ENCODE results near the gene ANKRD13A.
"Not testable (repeated sequence)": the region's sequence is repeated elsewhere in the genome, so short reads cannot be mapped to it uniquely, and the experiment has no call there.

The ANKRD13A gene

DNA sequence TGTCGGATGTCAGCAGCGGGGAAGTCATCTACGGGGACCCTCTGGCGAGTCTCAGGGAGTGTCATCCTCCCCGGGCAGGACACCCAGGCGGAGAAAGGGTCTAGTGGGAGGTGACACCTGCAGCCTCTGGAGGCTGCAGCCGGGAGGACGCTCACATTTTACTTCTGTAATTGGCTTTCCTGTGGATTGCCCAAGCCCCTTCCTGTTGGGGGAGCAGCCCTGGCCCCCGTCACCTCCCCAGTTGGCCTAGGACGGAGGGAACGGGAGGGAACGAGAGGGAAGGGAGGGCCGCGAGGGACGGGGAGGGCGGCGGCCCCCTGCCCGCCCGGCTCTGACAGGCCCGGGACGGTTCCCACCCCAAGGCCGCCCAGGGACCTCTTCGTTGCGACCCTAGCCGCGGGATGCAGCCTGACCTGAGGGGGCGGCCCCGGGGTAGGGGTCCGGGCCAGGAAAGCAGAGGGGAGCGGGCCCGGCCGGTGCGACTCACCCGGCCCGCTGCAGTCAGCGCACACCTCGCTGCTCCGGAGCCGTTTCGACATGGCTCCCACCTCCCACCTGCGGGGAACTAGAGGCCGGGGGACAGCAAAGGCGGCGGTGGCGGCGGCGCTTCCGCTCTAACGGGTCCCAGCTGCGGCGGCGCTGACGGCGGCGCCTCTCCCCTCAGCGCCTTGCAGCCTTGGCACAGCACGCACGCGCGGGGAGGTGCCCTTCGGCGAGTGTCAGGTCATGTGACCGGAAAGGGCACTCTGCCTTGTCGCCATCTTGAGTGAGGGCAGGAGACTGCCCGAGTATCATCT lies 3.3 kb upstream of the ANKRD13A start, which contains the start of gene GIT2:
GIT2 (minus strand) TSS at position 683 of the 797 bp plus-strand sequence; CDS start at position 539, 144 bp downstream.
- peak; percentile 89 for ATAC-seq

DNA sequence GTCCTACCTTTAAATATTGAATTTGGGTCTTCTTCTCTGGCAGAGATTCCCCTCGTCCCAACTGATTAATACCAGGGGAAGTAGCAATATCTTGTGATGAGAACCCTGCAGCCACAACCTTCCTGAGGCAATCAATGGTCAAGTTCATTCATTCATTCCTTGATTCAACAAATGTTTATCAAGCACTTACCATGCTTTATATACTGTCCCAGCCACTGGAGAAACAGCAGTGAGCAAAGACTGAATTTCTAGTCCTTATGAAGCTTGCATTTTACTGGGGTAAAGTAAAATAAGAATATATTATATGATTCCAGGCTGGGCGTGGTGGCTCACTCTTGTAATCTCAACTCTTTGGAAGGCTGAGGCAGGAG lies 2.8 kb upstream of the ANKRD13A start:
- ATAC-seq (no peak), DNase-seq (ENCODE audit: low spot score in 2 of 2) (no peak)
- Mint-ChIP-seq H3K4me1 (peaks cover 49% of the 10 kb centered on the region), H3K4me3 (peak overlapping the region; percentile 90), H3K9me3 (no peaks in the 10 kb centered on the region), H3K36me3 (peaks cover 4% of the 10 kb centered on the region), H3K27ac (peak overlapping the region; percentile 92)

More for the DNA sequence above, 3.3 kb upstream of the ANKRD13A start, which contains the start of gene GIT2:
- peaks cover 47% of the 10 kb centered on the region for H3K4me1 Mint-ChIP-seq
- peak within 1 kb of the TSS; percentile 96 for H3K4me3 Mint-ChIP-seq
- peak within 1 kb of the TSS; percentile 92 for H3K27ac Mint-ChIP-seq
- no peaks in the 10 kb centered on the region for H3K9me3 Mint-ChIP-seq
- peaks cover 10% of the 10 kb centered on the region for H3K36me3 Mint-ChIP-seq
- DNase-seq (ENCODE audit: low spot score in 2 of 2), result peak; percentile 84 to 95

DNA sequence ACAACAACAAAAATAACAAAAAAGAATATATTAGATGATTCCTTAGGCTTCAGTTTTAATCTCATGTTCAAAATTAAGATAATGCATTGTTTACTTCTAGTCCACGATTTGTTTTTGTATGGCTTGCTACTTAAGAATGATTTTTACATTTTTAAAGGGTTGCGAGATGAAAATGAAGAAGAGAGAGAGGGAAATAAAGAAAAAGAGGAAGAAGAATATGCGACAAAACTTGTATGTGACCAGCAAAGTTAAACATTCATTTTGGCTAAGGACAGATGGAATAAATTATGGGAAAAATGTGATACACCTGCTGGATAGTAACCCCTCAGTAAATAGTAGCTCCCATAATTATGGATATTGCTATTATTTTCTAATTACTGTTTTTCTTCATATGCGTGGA lies 1.8 kb upstream of the ANKRD13A start:
- Mint-ChIP-seq H3K9me3 (no peaks in the 10 kb centered on the region), H3K4me1 (peaks cover 47% of the 10 kb centered on the region), H3K27ac (peak overlapping the region; percentile 3), H3K4me3 (peak overlapping the region; percentile 96), H3K36me3 (peaks cover 6% of the 10 kb centered on the region)
- no peak for DNase-seq (ENCODE audit: low spot score in 2 of 2)
- ATAC-seq, result no peak

DNA sequence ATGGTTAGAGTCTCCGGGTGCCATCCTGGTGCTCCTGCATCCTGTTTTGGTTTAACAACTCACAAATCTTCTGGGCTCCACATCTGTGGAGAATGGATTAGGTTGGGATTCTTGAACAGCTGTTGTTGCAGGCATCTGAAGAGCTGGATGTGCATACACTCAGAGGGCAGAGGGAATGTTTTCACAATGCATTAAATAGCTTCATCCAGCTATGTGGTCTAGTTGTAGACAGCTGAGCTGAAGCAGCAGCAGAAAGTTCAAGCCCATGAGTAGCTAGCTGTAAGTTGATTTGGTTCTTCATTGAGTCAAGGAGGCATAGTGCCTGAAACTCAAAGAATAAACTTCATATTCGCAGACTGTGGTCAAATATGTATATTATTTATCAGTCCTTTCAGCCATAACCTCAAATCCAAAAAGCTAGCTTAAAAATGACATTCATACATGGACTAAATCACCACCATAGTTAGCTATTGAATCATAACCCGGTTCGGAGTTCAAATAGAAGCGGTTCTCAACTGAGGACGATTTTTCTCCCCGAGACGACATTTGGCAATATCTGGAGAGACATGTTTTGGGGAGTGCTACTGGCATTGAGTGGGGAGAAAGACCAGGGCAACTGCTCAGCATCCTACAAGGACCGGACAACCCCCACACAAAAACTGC lies 858 bp upstream of the ANKRD13A start:
- Mint-ChIP-seq H3K4me1 (peaks cover 52% of the 10 kb centered on the region), H3K27ac (peak overlapping the region; percentile 99), H3K4me3 (peak overlapping the region; percentile 96), H3K36me3 (peaks cover 12% of the 10 kb centered on the region), H3K9me3 (no peaks in the 10 kb centered on the region)
- no peak for DNase-seq (ENCODE audit: low spot score in 2 of 2)
- ATAC-seq, result no peak

DNA sequence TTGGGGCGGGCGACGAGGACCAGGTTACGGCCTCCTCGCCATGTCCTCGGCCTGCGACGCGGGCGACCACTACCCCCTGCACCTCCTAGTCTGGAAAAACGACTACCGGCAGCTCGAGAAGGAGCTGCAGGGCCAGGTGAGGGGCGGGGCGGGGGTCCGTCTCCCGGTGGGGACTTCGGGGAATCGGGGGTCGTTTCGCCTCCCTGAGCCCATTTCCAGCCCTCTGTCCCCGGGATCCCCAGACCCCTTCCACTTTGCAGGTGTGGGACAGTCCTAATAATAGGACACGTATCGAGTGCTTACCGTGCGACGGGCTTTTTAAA lies 380 bp downstream of the ANKRD13A start:
- ATAC-seq, result no peak

DNA sequence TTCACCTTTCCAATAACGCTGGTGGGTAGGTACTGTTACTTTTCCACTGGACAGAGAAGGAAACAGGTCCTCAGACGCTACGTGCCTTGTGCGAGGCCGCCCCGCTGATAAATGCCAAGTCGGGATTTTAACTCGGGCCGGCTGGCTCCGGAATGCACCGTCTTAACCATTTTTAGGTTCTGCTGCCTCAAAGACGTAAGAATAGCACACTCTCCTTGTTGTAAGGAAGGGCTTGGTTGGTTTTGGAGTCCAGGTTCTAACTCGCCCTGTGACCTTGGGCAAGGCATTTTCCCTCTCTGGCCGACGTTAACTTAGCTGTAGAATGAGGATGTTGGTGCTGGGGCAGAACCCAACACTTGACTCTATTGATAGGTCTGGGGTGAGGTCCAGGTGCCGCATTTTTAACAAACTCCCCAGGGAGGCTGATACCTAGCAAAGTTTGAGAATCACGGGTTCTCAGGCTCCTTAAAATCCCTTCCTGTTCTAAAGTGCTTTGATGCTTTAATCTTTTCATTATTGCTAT lies 814 bp downstream of the ANKRD13A start:
- Mint-ChIP-seq H3K9me3 (no peaks in the 10 kb centered on the region), H3K4me1 (peaks cover 52% of the 10 kb centered on the region), H3K27ac (peak overlapping the region; percentile 99), H3K36me3 (peaks cover 18% of the 10 kb centered on the region), H3K4me3 (peak overlapping the region; percentile 96)
- DNase-seq (ENCODE audit: low spot score in 2 of 2) (no peak), ATAC-seq (no peak)

More for the DNA sequence above, 380 bp downstream of the ANKRD13A start:
- Mint-ChIP-seq H3K9me3 (no peaks in the 10 kb centered on the region), H3K4me3 (peak overlapping the region; percentile 96), H3K4me1 (peaks cover 49% of the 10 kb centered on the region), H3K27ac (peak overlapping the region; percentile 99), H3K36me3 (peaks cover 18% of the 10 kb centered on the region)
- no peak for DNase-seq (ENCODE audit: low spot score in 2 of 2)

DNA sequence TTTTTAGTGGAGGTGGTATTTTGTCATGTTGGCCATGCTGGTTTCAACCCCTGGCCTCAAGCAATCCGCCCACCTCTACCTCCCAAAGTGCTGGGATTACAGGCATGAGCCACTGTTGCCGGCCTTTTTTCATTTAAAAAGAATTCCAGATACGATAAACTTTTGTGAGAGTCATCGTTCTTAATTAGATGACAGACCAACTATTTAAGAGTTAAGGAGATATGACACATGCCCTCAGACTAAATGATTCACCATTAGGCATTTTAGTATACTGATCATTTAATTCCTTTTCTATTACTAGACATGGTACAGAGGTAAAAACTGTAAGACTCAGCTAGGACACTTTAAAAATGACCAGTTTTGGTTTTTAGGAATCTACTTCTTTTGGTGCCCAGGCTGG lies 2.4 kb downstream of the ANKRD13A start:
- ATAC-seq (no peak), DNase-seq (ENCODE audit: low spot score in 2 of 2) (no peak)
- Mint-ChIP-seq H3K27ac (no peak overlapping the region), H3K4me1 (peaks cover 66% of the 10 kb centered on the region), H3K9me3 (no peaks in the 10 kb centered on the region), H3K4me3 (peak overlapping the region; percentile 96), H3K36me3 (peaks cover 25% of the 10 kb centered on the region)

DNA sequence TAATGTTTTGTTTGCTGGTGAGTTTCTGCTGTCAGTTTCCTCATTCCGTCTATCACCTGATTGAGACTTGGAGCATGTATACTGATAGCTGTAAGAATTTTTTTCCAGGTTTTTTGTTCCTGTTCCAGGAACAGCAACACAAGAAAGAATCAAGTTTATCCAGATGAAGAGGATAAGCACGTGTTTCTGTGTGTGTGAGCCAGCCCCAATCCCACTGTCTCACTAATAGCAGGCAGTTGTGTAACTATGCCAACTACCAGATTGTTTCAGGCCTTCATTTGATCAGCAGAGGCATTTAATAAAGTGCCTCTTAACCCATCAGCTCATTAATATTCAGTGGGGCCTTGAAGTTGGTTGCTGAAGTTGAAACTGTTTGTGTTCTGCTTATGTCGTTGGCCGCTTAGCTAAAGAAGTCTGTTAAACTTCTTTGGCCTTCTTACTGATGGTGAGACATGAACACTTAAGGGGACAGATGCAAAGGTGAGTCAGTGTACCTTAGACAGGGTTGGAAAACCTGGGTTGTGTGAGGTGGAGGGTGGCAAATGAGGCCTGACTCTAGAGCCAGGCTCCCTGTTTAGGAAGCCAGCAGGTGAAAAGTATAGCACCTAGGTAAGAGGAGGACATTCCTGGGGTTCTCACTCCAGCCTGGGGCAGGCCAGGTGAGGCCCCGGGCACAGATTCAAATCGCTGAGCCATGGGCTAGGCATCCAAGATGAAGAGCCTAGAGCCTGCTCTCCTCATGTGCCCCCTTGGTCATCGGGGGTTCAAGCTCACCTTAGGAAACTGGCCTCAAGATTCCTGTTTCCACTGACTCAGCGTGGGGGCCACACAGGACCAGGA lies 3.7 kb downstream of the ANKRD13A start:
- no peaks in the 10 kb centered on the region for H3K9me3 Mint-ChIP-seq
- H3K4me1 Mint-ChIP-seq, result peaks cover 61% of the 10 kb centered on the region
- no peak overlapping the region for H3K27ac Mint-ChIP-seq
- DNase-seq (ENCODE audit: low spot score in 2 of 2) (no peak), ATAC-seq (no peak)
- peaks cover 25% of the 10 kb centered on the region for H3K36me3 Mint-ChIP-seq
- no peak overlapping the region for H3K4me3 Mint-ChIP-seq

DNA sequence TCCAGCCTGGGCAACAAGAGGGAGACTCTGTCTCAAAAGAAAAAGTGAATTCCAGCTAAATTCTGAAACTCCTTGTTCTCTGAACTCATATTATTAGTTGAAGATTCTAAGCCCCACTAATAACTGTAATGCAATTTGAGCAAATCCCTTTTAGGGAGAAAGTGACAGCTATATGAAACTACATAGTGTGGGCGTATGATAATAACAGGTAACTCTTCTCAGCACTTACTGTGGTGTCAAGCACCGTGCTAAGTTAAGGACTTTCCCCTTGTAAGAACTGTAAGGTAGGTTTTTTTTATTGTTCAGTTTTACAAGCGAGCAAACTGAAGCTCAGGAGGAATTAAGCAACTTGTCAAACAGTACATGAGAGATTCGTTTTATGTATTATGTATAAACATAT lies 5.4 kb downstream of the ANKRD13A start:
- H3K4me1 Mint-ChIP-seq, result peaks cover 64% of the 10 kb centered on the region
- no peaks in the 10 kb centered on the region for H3K9me3 Mint-ChIP-seq
- DNase-seq (ENCODE audit: low spot score in 2 of 2) (no peak), ATAC-seq (peak; percentile 60)
- H3K4me3 Mint-ChIP-seq, result no peak overlapping the region
- H3K27ac Mint-ChIP-seq, result no peak overlapping the region
- H3K36me3 Mint-ChIP-seq, result peaks cover 25% of the 10 kb centered on the region

DNA sequence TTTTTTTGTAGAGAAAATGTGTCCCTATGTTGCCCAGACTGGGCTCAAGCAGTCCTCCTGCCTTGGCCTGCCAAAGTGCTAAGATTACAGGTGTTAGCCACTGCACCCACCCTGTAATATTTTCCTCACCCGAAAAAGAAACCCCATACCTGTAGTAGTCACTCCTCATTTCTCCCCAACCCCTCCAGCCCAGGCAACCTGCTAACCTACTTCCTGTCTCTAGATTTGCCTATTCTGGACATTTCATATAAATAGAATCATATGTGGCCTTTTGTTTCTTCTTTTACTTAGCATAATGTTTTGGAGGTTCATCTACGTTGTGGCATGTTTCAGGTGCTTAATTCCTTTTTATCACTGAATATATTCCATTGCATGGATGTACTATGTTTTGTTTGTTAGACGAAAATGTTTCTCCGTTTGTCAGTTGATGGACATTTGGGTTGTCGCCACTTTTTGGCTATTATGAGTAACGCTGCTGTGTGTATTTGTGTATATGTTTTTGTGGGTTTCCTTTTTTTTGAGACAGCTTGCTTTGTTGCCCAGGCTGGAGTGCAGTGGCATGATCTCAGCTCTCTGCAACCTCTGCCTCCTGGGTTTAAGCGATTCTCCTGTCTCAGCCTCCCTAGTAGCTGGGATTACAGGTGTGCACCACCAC lies 6.2 kb downstream of the ANKRD13A start:
- H3K27ac Mint-ChIP-seq, result peak overlapping the region; percentile 79
- peak overlapping the region; percentile 45 for H3K4me3 Mint-ChIP-seq
- no peaks in the 10 kb centered on the region for H3K9me3 Mint-ChIP-seq
- H3K4me1 Mint-ChIP-seq, result peaks cover 66% of the 10 kb centered on the region
- H3K36me3 Mint-ChIP-seq, result peaks cover 25% of the 10 kb centered on the region
- peak; percentile 75 for ATAC-seq
- no peak for DNase-seq (ENCODE audit: low spot score in 2 of 2)

DNA sequence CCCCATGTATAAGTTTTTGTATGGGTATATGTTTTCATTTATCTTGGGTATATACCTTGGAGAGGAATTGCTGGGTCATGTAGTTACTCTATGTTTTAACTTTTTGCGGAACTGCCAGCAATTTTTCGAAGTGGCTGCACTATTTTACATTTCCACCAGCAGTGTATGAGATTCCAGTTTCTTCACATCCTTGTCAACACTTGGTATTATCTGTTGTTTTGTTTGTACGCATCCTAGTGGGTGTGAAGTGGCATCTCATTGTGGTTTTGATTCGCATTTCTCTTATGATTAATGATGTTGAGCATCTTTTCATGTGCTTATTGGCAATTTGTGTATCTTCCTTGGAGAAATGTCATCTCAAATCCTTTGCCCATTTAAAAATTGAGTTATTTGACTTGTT lies 6.9 kb downstream of the ANKRD13A start:
- Mint-ChIP-seq H3K9me3 (no peaks in the 10 kb centered on the region), H3K36me3 (peaks cover 25% of the 10 kb centered on the region), H3K27ac (no peak overlapping the region), H3K4me3 (peak overlapping the region; percentile 45), H3K4me1 (peaks cover 68% of the 10 kb centered on the region)
- ATAC-seq (no peak), DNase-seq (ENCODE audit: low spot score in 2 of 2) (no peak)

DNA sequence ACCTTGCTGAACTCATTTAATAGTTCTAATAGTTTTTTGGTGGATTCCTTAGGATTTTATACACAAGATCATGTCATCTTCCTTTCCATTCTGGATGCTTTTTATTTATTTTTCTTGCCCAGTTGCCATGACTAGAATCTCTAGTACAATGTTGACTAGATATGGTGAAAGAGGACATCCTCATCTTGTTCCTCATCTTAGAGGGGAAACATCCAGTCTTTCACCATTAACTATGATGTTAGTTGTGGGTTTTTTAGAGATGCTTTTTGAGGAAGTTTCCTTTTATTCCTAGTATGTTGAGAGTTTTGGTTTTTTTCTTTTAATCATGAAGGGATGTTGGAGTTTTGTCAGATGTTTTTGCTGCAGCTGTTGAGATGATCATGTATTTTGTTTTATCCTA lies 8.7 kb downstream of the ANKRD13A start:
- no peak for ATAC-seq
- H3K27ac Mint-ChIP-seq, result no peak overlapping the region
- no peak for DNase-seq (ENCODE audit: low spot score in 2 of 2)

DNA sequence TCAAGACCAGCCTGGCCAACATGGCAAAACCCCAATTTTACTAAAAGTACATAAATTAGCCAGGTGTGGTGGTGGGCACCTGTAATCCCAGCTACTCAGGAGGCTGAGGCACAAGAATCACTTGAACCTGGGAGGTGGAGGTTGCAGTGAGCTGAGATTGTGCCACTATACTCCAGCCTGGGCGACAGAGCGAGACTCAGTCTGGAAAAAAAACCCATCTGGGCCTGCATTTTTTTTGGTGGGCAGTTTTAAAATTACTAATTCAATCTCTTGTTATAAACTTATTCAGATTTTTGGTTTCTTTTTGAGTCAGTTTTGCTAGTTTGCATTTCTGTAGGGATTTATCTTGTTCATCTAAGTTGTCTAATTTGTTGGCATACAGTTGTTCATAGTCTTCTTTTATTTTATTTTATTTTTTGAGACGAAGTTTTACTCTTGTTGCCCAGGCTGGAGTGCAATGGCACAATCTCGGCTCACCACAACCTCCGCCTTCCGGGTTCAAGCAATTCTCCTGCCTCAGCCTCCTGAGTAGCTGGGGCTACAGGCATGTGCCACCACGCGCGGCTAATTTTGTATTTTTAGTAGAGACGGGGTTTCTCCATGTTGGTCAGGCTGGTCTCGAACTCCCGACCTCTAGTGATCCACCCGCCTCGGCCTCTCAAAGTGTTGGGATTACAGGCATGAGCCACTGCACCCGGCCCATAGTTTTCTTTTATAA lies 9.6 kb downstream of the ANKRD13A start:
- Mint-ChIP-seq H3K36me3 (peaks cover 35% of the 10 kb centered on the region), H3K4me3 (peak overlapping the region; percentile 57), H3K27ac (peak overlapping the region; percentile 53), H3K4me1 (peaks cover 74% of the 10 kb centered on the region)
- peak; percentile 60 for ATAC-seq
- peak in 1 of 2 donors; percentile 64 for DNase-seq (ENCODE audit: low spot score in 2 of 2)
- not testable (repeated sequence) for H3K9me3 Mint-ChIP-seq

More for the DNA sequence above, 8.7 kb downstream of the ANKRD13A start:
- no peak overlapping the region for H3K4me3 Mint-ChIP-seq
- H3K36me3 Mint-ChIP-seq, result peaks cover 32% of the 10 kb centered on the region
- peaks cover 81% of the 10 kb centered on the region for H3K4me1 Mint-ChIP-seq
- H3K9me3 Mint-ChIP-seq, result no peaks in the 10 kb centered on the region
